ENCODE measurements around the gene VAC14. TPM values are rescaled to one million over a fixed set of nuclear protein-coding genes. Genes with fewer than 3 reads are reported as not detected.
A peak's percentile ranks its signal among the peaks of the same experiment; 100 is the strongest.

VAC14 gene
- total and polyA plus RNA-seq, 3 experiments from 2014 or later: 43.4 to 50.3 (median 45.9) TPM

- Mint-ChIP-seq H3K4me1 (peaks cover 4 to 5% (median 5%) of the 10 kb centered on the region in 3 donors), H3K36me3 (no peaks in the 10 kb centered on the region), H3K9me3 (no peaks in the 10 kb centered on the region), H3K27me3 (peaks cover 0 to 2% of the 10 kb centered on the region in 2 donors), H3K27ac (no peak overlapping the region), H3K4me3 (no peak overlapping the region)
- Histone ChIP-seq H3K27me3 (ENCODE audit: insufficient read depth, low read length, poor library complexity, severe bottlenecking) (no peaks in the 10 kb centered on the region), H3K36me3 (ENCODE audit: insufficient read depth, low read length) (no peaks in the 10 kb centered on the region), H3K9me3 (ENCODE audit: low read length) (no peaks in the 10 kb centered on the region), H3K4me1 (ENCODE audit: insufficient read depth, low read length) (peaks cover 5% of the 10 kb centered on the region), H3K27ac (ENCODE audit: low read depth, low read length) (no peak overlapping the region), H3K4me3 (ENCODE audit: low read length) (no peak overlapping the region)
- CTCF ChIA-PET: interaction anchor here (0.8 to 2.5 kb wide), 4 partner anchors 17 to 488 kb away, joined by 3 to 19 read pairs (median 4); no protein-coding TSS in a partner anchor
- DNase-seq: no peak
- POLR2A ChIA-PET: no interaction called here
Measured at GRCh38 chr16:70652322-70652721, 148.6 kb downstream of the VAC14 start.

- no peaks in the 10 kb centered on the region for H3K36me3 Mint-ChIP-seq
- H3K4me3 ChIP-seq (ENCODE audit: low read length): no peak overlapping the region
- no peaks in the 10 kb centered on the region for H3K36me3 ChIP-seq (ENCODE audit: insufficient read depth, low read length)
- peaks cover 5% of the 10 kb centered on the region for H3K4me1 ChIP-seq (ENCODE audit: insufficient read depth, low read length)
- H3K4me1 Mint-ChIP-seq: peaks cover 4 to 5% (median 5%) of the 10 kb centered on the region in 3 donors
- ChIA-PET POLR2A (no interaction called here), CTCF (interaction anchor here (1.2 kb wide), 1 partner anchor 119 kb away, joined by 3 read pairs; no protein-coding TSS in a partner anchor)
- H3K9me3 ChIP-seq (ENCODE audit: low read length): no peaks in the 10 kb centered on the region
- H3K27ac ChIP-seq (ENCODE audit: low read depth, low read length): no peak overlapping the region
- H3K27me3 Mint-ChIP-seq: peaks cover 0 to 2% of the 10 kb centered on the region in 2 donors
- no peak overlapping the region for H3K4me3 Mint-ChIP-seq
- no peaks in the 10 kb centered on the region for H3K27me3 ChIP-seq (ENCODE audit: insufficient read depth, low read length, poor library complexity, severe bottlenecking)
- H3K27ac Mint-ChIP-seq: no peak overlapping the region
- no peaks in the 10 kb centered on the region for H3K9me3 Mint-ChIP-seq
- no peak for DNase-seq
Measured at GRCh38 chr16:70651524-70651923, 149.4 kb downstream of the VAC14 start.

- Histone ChIP-seq H3K27ac (ENCODE audit: low read depth, low read length) (no peak overlapping the region), H3K36me3 (ENCODE audit: insufficient read depth, low read length) (no peaks in the 10 kb centered on the region), H3K4me3 (ENCODE audit: low read length) (no peak overlapping the region), H3K4me1 (ENCODE audit: insufficient read depth, low read length) (peaks cover 5% of the 10 kb centered on the region), H3K9me3 (ENCODE audit: low read length) (no peaks in the 10 kb centered on the region), H3K27me3 (ENCODE audit: insufficient read depth, low read length, poor library complexity, severe bottlenecking) (no peaks in the 10 kb centered on the region)
- POLR2A ChIA-PET: no interaction called here
- CTCF ChIA-PET: no interaction called here
- Mint-ChIP-seq H3K4me3 (peak overlapping the region in 1 of 7 donors; percentile 34), H3K27ac (peak overlapping the region in 2 of 8 donors; percentile 1 to 95), H3K36me3 (no peaks in the 10 kb centered on the region), H3K9me3 (no peaks in the 10 kb centered on the region), H3K4me1 (peaks cover 4 to 5% (median 5%) of the 10 kb centered on the region in 3 donors), H3K27me3 (peaks cover 0 to 2% of the 10 kb centered on the region in 2 donors)
- no peak for DNase-seq
Measured at GRCh38 chr16:70650216-70650615, 150.7 kb downstream of the VAC14 start.

- H3K9me3 Mint-ChIP-seq: no peaks in the 10 kb centered on the region
- Histone ChIP-seq H3K27me3 (ENCODE audit: insufficient read depth, low read length, poor library complexity, severe bottlenecking) (no peaks in the 10 kb centered on the region), H3K4me3 (ENCODE audit: low read length) (no peak overlapping the region), H3K27ac (ENCODE audit: low read depth, low read length) (no peak overlapping the region), H3K36me3 (ENCODE audit: insufficient read depth, low read length) (no peaks in the 10 kb centered on the region), H3K4me1 (ENCODE audit: insufficient read depth, low read length) (peaks cover 5% of the 10 kb centered on the region), H3K9me3 (ENCODE audit: low read length) (no peaks in the 10 kb centered on the region)
- ChIA-PET CTCF (no interaction called here), POLR2A (no interaction called here)
- H3K4me3 Mint-ChIP-seq: no peak overlapping the region
- no peaks in the 10 kb centered on the region for H3K36me3 Mint-ChIP-seq
- no peak overlapping the region for H3K27ac Mint-ChIP-seq
- no peak for DNase-seq
- peaks cover 0 to 2% of the 10 kb centered on the region in 2 donors for H3K27me3 Mint-ChIP-seq
- H3K4me1 Mint-ChIP-seq: peaks cover 4 to 5% (median 5%) of the 10 kb centered on the region in 3 donors
Measured at GRCh38 chr16:70649300-70649699, 151.7 kb downstream of the VAC14 start.

GRCh38 chr16:70648606-70649005 lies 152.4 kb downstream of the VAC14 start:
- POLR2A ChIA-PET: no interaction called here
- Histone ChIP-seq H3K4me1 (ENCODE audit: insufficient read depth, low read length) (no peaks in the 10 kb centered on the region), H3K36me3 (ENCODE audit: insufficient read depth, low read length) (no peaks in the 10 kb centered on the region), H3K27ac (ENCODE audit: low read depth, low read length) (no peak overlapping the region), H3K27me3 (ENCODE audit: insufficient read depth, low read length, poor library complexity, severe bottlenecking) (no peaks in the 10 kb centered on the region), H3K9me3 (ENCODE audit: low read length) (no peaks in the 10 kb centered on the region), H3K4me3 (ENCODE audit: low read length) (no peak overlapping the region)
- H3K4me1 Mint-ChIP-seq: peaks cover under 1 to 1% (median under 1%) of the 10 kb centered on the region in 3 donors
- no peak overlapping the region for H3K4me3 Mint-ChIP-seq
- no peaks in the 10 kb centered on the region for H3K36me3 Mint-ChIP-seq
- no peak for DNase-seq
- no peaks in the 10 kb centered on the region for H3K9me3 Mint-ChIP-seq
- CTCF ChIA-PET: interaction anchor here (0.7 kb wide), 1 partner anchor 130 kb away, joined by 3 read pairs; no protein-coding TSS in a partner anchor
- peak overlapping the region in 1 of 8 donors; percentile 47 for H3K27ac Mint-ChIP-seq
- peaks cover 0 to 2% of the 10 kb centered on the region in 2 donors for H3K27me3 Mint-ChIP-seq

GRCh38 chr16:70647441-70648359 lies 153.3 kb downstream of the VAC14 start:
- Mint-ChIP-seq H3K27me3 (peaks cover under 1 to 3% of the 10 kb centered on the region in 2 donors), H3K27ac (peak overlapping the region in 1 of 8 donors; percentile 31), H3K9me3 (no peaks in the 10 kb centered on the region), H3K4me3 (no peak overlapping the region), H3K36me3 (no peaks in the 10 kb centered on the region), H3K4me1 (no peaks in the 10 kb centered on the region)
- no peaks in the 10 kb centered on the region for H3K9me3 ChIP-seq (ENCODE audit: low read length)
- CTCF ChIA-PET: interaction anchor here (0.7 kb wide), 1 partner anchor 131 kb away, joined by 3 read pairs; no protein-coding TSS in a partner anchor
- POLR2A ChIA-PET: no interaction called here
- no peaks in the 10 kb centered on the region for H3K4me1 ChIP-seq (ENCODE audit: insufficient read depth, low read length)
- no peak overlapping the region for H3K27ac ChIP-seq (ENCODE audit: low read depth, low read length)
- no peak overlapping the region for H3K4me3 ChIP-seq (ENCODE audit: low read length)
- DNase-seq: no peak
- H3K36me3 ChIP-seq (ENCODE audit: insufficient read depth, low read length): no peaks in the 10 kb centered on the region
- H3K27me3 ChIP-seq (ENCODE audit: insufficient read depth, low read length, poor library complexity, severe bottlenecking): no peaks in the 10 kb centered on the region

GRCh38 chr16:70646260-70647241 lies 154.4 kb downstream of the VAC14 start, which contains the start of gene IL34:
Gene IL34 (plus strand): TSS chr16:70646559. CDS start chr16:70646948, 389 bp downstream.
- Histone ChIP-seq H3K9me3 (ENCODE audit: low read length) (no peaks in the 10 kb centered on the region), H3K27ac (ENCODE audit: low read depth, low read length) (no peak within 1 kb of the TSS), H3K4me1 (ENCODE audit: insufficient read depth, low read length) (no peaks in the 10 kb centered on the region), H3K4me3 (ENCODE audit: low read length) (no peak within 1 kb of the TSS), H3K36me3 (ENCODE audit: insufficient read depth, low read length) (no peaks in the 10 kb centered on the region), H3K27me3 (ENCODE audit: insufficient read depth, low read length, poor library complexity, severe bottlenecking) (no peaks in the 10 kb centered on the region)
- Mint-ChIP-seq H3K9me3 (no peaks in the 10 kb centered on the region), H3K36me3 (no peaks in the 10 kb centered on the region), H3K4me1 (no peaks in the 10 kb centered on the region), H3K27me3 (peaks cover 9 to 10% of the 10 kb centered on the region in 2 donors), H3K27ac (no peak within 1 kb of the TSS), H3K4me3 (no peak within 1 kb of the TSS)
- ChIA-PET CTCF (no interaction called here), POLR2A (no interaction called here)
- DNase-seq: no peak
